GM12892 (cell line): ENCODE measurements around the gene MRPS33.

Experiments
- DNase-seq: peaks from one replicate; pipeline ENCODE4 v3.0.0; 2011; ENCODE audit not compliant: insufficient read length
- FAIRE-seq: peaks from 2 replicates; lab custom pipeline; 2011; peaks lifted over from hg19 to GRCh38; lab: Jason Lieb, UNC
- POLR2A ChIP-seq: IDR thresholded peaks from 2 replicates; pipeline ENCODE4 v1.6.1; 2011; ENCODE audit warnings: low read depth, low read length, control low read depth
- POLR2AphosphoS5 ChIP-seq: IDR thresholded peaks from 2 replicates; pipeline ENCODE4 v1.6.1; 2011; ENCODE audit warnings: low read depth, low read length, control low read depth
- TAF1 ChIP-seq: IDR thresholded peaks from 2 replicates; pipeline ENCODE4 v1.6.1; 2011; ENCODE audit warnings: low read depth, mild to moderate bottlenecking, control low read depth, low read length, borderline replicate concordance

Gene MRPS33

GRCh38 chr7:141003172-141004065 is 11.3 kb downstream of the MRPS33 start:
- TF ChIP-seq TAF1 (no peak), POLR2AphosphoS5 (no peak), POLR2A (no peak)
- DNase-seq = no peak
- no peak for FAIRE-seq

GRCh38 chr7:141001546-141001945 is 13.2 kb downstream of the MRPS33 start:
- no peak for TF ChIP-seq POLR2AphosphoS5
- TF ChIP-seq POLR2A = no peak
- TF ChIP-seq TAF1 = no peak
- FAIRE-seq (no peak), DNase-seq (no peak)

DNA sequence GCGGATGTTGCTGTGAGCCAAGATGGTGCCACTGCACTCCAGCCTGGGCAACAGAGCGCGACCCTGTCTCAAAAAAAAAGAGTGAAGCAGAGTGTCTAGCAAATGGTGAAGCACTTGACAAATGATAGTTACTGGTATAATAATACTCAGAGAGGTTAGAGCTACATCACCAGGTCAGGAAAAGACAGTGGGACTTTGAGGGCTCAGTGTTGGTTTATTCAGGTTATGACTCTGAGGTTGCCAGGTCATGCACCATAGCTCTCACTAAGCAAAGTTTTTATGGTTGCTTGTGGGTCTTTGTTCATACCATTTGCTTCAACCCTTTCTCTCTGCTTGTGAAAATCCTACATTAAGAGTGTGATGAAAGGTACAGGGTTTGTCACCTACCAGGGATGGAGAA is 13.6 kb downstream of the MRPS33 start:
- DNase-seq (no peak), FAIRE-seq (no peak)
- TF ChIP-seq POLR2A (no peak), POLR2AphosphoS5 (no peak), TAF1 (no peak)

DNA sequence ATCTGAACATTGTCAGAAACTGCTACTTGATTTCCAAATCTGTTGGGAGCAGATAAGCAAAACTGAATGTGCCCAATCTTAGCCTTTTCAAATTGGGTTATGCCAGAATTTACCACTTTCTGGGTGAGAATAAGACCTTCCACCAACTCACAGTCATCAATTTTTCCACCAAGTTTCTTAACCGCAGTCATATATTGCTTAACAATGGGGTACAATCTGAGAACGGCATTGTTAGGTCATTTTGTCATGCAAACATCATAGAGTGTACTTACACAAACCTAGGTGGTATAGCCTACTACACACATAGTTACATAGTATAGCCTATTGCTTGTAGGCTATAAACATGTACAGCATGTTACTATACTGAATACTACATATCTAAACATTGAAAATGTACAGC is 16.0 kb downstream of the MRPS33 start:
- DNase-seq = no peak
- TF ChIP-seq POLR2A = no peak
- TF ChIP-seq POLR2AphosphoS5 = no peak
- TF ChIP-seq TAF1 = no peak
- no peak for FAIRE-seq

GRCh38 chr7:140992422-140992821 is 22.3 kb downstream of the MRPS33 start:
- TF ChIP-seq TAF1 = no peak
- TF ChIP-seq POLR2AphosphoS5 = no peak
- TF ChIP-seq POLR2A = no peak
- no peak for DNase-seq
- no peak for FAIRE-seq

- DNase-seq (no peak), FAIRE-seq (no peak)
- TF ChIP-seq POLR2AphosphoS5 (no peak), TAF1 (no peak), POLR2A (no peak)
These were observed 24.4 kb downstream of the MRPS33 start for GRCh38 chr7:140990193-140990962.

DNA sequence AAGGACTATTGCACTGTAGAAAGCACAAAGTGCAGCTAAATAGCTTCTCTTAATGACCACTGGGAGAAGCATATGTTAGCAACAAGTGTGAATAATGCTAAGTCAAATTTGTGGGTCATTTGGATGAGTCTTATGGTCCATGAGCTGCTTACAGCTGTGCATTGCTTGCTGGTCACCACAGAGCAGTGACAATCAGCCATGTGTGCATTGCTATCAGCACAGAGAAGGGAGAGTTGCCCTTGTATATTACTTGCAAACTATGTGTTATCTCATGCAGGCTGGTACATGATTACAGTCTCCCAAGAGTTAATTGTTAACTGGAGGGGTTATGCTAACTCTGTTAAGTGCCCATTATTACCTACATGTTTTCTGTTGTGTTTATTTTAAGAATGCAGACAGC is 25.7 kb downstream of the MRPS33 start:
- no peak for TF ChIP-seq POLR2A
- no peak for TF ChIP-seq POLR2AphosphoS5
- TF ChIP-seq TAF1 = no peak
- no peak for FAIRE-seq
- DNase-seq = no peak

- DNase-seq (no peak), FAIRE-seq (no peak)
- TF ChIP-seq TAF1 (no peak), POLR2A (no peak), POLR2AphosphoS5 (no peak)
These were observed 30.9 kb downstream of the MRPS33 start for GRCh38 chr7:140983802-140984201.

GRCh38 chr7:140982508-140982907 is 32.2 kb downstream of the MRPS33 start:
- FAIRE-seq (no peak), DNase-seq (no peak)
- TF ChIP-seq POLR2AphosphoS5 (no peak), POLR2A (no peak), TAF1 (no peak)

- FAIRE-seq = no peak
- no peak for DNase-seq
- TF ChIP-seq TAF1 = no peak
- no peak for TF ChIP-seq POLR2AphosphoS5
- no peak for TF ChIP-seq POLR2A
These were observed 32.8 kb downstream of the MRPS33 start for GRCh38 chr7:140981951-140982350.

DNA sequence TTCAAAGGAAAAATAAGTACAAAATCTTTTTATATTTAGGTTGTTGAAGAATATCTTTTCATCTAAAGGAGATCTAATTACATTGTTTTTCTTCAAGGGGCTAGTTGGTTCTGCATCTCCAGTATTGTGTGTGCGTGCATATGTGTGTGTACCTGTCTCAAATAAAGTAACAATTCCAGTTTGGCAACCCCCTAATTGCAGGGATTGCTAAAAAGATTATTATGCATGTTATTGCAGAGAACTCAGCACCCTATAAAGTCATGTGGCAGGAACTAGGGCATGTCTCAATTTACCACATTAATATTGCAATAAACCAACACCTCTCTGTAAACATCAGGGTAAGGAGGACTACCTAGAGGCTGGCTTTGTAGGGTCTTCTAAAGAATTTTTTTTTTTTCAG is 37.0 kb downstream of the MRPS33 start:
- no peak for DNase-seq
- no peak for FAIRE-seq
- TF ChIP-seq TAF1 (no peak), POLR2A (no peak), POLR2AphosphoS5 (no peak)
